Stimulated activated CD8-positive, alpha-beta memory T cell treated with anti-CD3 and anti-CD28 coated beads, Interleukin-4, amount 100 ng/mL, for 4 hours (primary cell): ENCODE measurements around the gene PSMF1.

ENCODE experiments used
- DNase-seq, 2 donors: peaks; one replicate each; pipeline ENCODE4 v3.0.0-alpha.2; 2020; ENCODE audit warnings: low read depth in 2 of 2, low spot score in 1 of 2

Gene PSMF1

DNA sequence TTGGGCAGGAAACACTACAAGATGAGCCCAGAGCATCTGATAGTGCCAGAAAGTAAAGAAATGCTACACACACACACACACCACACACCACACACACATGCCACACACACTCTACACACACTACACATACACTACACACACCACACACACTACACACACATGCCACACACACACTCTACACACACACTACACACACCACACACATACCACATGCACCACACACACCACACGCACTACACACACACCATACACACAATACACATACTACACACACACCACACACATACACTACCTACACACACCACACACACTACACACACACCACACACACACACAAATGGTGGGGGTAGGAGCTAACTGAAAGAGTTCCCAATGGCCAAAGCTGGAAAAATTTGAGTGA, 69.9 kb downstream of the PSMF1 start:
- DNase-seq: no peak

DNA sequence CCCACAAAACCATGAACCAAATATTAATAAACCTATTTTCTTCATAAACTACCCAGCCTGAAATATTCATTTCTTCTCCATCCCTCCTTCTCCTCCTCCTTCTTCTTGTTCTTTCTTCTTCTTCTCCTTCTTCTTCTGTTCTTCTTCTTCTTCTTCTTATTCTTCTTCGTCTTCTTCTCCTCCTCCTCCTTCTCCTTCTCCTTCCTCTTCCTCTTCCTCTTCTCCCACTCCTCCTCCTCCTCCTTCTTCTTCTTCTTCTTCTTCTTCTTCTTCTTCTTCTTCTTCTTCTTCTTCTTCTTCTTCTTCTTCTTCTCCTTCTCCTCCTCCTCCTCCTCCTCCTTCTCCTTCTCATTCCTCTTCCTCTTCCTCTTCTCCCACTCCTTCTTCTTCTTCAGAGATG, 71.4 kb downstream of the PSMF1 start:
- DNase-seq: no peak

DNA sequence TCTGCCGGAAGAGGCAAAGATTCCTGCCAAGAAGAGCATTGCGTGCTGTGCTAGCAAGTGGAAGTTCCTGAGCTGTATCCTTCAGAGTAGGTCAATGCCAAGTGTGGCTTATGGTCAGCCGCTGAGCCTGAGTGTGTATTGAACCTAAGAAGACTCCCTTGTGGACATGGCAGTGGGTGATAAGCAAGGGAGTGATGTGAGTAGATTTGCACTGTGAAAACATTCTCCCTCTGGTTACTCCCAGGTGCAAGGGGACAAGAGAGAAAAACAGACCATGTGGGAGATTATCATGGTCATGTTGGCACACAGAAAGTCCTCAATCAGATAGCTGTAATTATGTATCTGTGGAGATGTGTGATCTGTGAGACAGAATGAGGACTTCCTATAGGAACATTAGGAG, 72.4 kb downstream of the PSMF1 start:
- DNase-seq: no peak

- DNase-seq: no peak
Observed at GRCh38 chr20:1191299-1191698, 72.9 kb downstream of the PSMF1 start.

DNA sequence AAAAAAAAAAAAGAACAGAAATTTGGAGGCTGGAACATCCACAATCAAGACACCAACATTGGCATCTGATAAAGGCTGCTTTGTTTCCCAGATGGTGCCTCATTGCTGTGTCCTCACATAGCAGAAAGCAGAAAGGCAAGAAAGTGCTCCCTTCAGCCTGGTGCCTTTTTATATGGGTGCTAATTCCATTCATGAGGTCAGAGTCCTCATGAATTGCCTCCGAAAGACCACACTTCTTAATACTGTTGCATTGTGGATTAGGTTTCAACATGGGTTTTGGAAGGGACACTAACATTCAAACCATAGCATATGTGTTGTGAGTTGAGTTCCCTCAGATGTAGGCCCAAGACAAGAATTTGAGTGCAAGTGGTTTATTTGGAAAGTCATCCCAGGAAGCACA, 76.8 kb downstream of the PSMF1 start:
- no peak for DNase-seq

GRCh38 chr20:1196634-1197033, 78.2 kb downstream of the PSMF1 start:
- DNase-seq: no peak

DNA sequence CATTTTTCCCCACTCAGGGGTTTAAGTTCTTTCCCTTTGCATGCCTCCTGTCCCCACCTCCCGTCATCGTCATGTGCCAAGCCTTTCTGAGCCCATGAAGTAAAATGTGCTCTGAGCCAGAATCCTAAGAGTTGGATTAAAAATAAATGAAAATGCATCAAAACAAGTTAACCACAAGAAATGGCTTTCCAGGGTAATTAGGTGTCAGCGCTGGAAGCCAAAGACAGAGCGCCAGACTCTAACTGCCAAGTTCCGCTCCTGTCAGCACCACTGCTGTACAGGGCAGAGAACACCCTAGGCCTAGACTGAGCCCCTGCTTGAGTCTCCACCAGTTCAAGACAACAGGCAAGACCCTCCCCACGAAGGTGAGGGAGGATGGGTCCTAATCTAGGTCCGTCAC, 79.4 kb downstream of the PSMF1 start:
- DNase-seq: no peak

DNA sequence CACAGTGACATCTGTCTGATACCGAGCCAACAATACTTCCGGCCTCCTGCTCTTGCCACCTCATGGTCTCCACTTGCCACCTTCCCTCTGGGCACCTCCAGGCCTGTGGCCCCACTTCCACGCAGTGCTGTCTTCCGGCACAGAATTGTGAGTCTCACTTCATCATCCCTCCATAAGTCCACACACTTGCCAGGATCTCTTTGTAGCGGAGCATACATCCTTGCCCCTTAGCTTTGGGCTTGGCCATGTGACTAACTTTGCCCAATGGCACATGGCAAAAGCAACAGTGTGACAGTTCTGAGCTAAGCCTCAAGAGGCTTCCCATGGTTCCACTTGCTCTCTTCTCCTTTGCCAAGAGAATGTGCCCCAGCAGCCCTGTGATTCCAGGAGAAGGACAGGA, 80.3 kb downstream of the PSMF1 start:
- DNase-seq: no peak

GRCh38 chr20:1199212-1199873, 80.9 kb downstream of the PSMF1 start:
- no peak for DNase-seq

DNA sequence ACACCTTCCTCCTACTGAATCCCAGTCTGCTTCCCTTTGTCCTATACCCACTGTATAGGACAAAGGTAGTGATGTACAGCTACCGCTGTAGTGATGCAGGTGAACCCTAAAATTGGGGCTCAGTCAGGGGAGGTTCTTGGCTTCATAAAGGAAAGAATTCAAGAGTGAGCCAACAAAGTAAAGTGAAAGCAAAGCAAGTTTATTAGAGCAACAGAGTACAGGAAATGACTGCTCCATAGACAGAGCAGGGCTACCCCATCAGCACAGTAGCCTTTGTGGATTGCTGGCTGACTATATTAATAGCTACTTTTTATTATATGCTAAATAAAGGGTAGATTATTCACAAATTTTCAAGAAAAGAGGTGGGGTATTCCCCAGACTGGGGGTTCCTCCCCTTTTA, 81.6 kb downstream of the PSMF1 start:
- DNase-seq: no peak

DNA sequence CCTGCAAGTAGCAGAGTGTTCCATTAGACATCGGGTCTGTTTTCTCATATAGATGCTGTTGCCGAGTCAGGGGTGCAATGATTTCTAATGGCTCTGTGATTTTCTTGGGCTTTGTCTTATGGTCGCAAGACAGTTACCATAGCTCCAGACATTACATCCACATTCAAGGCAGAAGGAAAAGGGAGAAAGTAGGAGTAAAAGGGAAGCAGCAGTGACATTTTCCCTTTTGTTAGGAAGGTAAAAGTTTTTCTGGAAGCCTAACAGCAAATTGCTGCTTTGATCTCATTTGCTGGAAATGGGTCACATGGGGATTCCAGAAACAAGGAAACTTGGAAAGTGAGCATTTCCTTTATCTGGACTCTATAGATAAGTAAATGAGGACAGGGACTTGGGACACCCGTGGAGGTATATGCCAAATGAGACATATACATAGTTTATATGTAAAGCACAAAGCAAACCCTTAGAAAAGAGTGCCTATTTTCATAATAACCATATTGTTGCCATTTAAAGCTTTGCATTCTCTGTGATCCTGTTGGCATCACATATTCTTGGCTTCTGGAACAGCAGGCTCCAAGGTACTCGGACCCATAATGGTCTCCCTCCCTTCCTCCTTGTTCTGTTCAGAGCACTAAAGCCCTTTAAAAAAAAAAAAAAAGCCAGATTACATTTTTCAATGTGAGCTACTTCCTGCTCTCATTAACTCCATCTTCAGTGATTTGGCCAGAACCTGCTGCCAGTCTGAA, 84.5 kb downstream of the PSMF1 start, which contains the start of gene C20orf202:
TSS of gene C20orf202 (plus strand) at position 693 of the 743 bp plus-strand sequence. CDS start 132 bp downstream, outside the sequence.
- DNase-seq: no peak

DNA sequence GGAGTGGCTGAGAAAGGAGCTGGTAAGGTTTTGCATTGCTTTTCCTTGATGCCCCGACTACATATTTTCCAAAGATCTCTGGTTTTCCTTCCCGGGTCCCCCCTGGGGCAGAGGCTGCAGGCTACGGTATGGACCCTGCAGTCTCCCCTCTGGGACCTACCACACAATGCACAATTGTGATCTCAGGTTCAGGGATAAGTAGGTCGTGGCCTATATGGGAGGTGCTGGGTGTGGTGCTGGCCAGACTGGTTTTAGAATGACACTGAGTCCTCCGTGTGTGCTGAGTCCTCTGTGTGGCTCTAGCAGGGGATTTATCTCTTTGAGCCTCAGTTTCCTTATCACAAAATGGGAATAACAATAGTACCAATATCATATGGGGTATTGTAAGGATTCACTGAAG, 85.2 kb downstream of the PSMF1 start:
- DNase-seq: no peak

DNA sequence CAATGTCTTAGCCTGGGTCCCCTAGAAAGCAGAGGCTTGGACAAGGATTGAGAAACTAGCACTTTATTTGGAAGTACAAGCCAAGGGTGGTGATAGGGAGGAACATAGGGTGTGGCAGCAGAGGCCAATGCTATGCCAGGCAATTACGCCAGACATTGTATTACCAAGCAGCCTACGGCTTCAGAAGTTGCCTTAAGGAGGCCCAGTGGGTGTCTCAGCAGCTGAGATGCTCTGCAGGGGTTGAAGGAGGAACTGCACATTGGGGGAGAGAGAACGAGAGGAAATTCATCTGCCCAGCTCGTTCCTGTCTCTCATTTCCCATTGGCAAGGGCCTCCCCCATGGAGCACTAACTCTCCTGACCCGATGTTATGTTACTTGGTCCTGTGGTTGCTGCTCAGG, 85.7 kb downstream of the PSMF1 start:
- no peak for DNase-seq

DNA sequence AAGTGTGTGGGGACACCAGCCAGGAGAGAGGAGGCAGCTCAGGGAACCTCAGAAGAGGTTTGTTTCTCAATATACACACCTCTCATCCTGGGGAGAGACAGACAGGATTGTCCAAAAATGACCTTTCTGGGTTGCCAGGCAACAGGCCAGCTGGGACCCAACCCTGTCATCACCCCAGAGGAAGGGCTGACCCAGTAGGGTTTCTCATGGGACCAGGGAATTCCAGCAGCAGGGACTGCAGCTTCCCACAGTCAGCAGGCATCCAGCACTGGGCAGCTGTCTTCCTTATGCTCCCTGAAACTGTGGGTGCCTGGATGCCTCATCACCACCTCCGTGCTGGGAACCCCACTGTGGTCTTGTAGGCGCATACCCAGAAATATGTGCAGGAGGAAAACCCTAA, 86.2 kb downstream of the PSMF1 start:
- DNase-seq: no peak

DNA sequence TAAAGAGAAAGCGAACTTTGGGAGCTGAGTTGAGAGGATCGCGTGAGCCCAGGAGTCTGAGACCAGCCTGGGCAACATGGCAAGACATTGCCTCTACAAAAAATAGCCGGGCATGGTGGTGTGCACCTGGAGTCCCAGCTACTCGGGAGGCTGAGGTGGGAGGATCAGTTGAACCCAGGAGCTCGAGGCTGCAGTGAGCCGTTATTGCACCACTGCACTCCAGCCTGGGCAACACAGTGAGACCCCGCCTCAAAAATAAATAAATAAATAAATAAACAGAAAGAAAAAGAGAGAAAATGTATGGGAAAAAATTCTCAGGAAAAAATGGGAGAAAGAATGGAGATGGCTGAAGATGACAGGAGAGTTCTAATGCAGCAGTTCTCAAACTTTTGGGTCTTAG, 87.4 kb downstream of the PSMF1 start:
- DNase-seq: no peak

- DNase-seq: no peak
Observed at GRCh38 chr20:1206366-1207148, 88.2 kb downstream of the PSMF1 start.

DNA sequence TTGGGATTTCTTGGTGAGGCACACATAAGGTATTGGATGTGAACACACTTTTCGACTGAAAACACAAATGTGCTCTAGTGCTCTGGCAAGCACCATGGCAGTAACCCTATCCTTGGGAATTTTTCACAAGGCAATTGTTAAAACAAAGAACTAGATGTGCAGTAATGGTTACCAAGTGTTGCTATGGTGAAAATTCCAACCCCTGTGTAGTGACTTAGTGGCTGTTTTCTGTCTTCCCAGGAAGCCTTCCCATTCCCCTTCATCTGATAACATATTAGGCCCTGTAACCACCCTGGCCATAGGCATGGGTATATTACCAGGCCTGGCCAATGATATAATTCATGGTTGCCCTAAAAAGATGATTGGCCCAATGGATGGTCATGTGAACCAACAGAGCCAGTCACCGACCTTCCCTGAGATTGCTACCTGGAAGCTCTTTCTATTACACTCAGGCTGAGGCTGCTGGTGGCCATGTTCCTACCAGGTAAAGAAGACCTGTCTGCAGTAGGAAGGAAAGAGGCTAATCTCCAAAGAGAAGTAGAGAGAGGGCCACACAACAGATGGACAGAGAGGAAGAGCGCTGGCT, 89.0 kb downstream of the PSMF1 start:
- DNase-seq: no peak

GRCh38 chr20:1209447-1210387, 91.3 kb downstream of the PSMF1 start:
- no peak for DNase-seq

DNA sequence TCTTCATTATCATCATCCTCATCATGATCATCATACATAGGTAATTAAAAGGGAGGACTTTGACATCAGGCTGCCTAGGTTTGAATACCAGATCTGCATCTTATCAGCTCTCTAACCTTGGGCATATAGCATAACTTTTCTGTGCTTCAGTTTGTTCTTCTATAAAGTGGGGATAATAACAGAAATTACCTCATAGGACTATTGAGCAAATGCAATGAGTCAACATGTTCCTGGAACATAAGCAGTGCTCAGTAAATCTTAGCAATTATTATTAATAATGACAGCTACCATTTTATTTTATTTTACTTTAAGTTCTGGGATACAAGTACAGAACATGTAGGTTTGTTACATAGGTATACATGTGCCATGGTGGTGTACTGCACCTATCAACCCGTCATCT, 92.1 kb downstream of the PSMF1 start:
- no peak for DNase-seq

DNA sequence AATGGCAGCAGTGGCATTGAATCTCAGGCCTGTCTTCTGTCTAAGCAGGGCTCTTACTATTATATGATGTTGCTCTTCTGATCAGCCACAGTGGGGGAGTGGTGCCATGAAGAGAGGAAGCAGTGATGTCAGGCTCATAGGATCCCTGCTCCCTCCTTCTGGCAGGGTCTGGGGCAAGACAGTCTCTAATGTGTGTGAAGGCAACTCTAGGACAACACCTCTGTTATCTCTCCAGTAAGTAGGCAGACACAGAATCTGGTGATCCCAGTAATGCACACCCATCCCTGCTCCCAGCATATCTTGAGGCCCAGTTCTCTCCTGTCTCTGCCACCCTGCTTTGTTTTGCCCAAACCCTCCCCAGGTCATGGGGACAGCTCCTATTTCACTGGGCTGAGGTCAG, 93.6 kb downstream of the PSMF1 start:
- DNase-seq: no peak
